Measurements from ENCODE around the gene NHS.

Gene NHS

GRCh38 chrX:17679261-17679660 lies 304.3 kb downstream of the NHS start:
- DNase-seq (ENCODE audit: low read depth), result no peak

GRCh38 chrX:17679820-17680219 lies 304.8 kb downstream of the NHS start:
- DNase-seq (ENCODE audit: low read depth), result no peak

GRCh38 chrX:17680732-17681413 lies 305.9 kb downstream of the NHS start:
- no peak for DNase-seq (ENCODE audit: low read depth)

- DNase-seq (ENCODE audit: low read depth), result no peak
Measured at GRCh38 chrX:17682259-17682658, 307.3 kb downstream of the NHS start.

- DNase-seq (ENCODE audit: low read depth), result no peak
Measured at GRCh38 chrX:17685026-17685425, 310.0 kb downstream of the NHS start.

GRCh38 chrX:17687648-17688047 lies 312.6 kb downstream of the NHS start:
- DNase-seq (ENCODE audit: low read depth), result no peak

GRCh38 chrX:17689971-17690409 lies 315.0 kb downstream of the NHS start:
- DNase-seq (ENCODE audit: low read depth), result no peak

- DNase-seq (ENCODE audit: low read depth), result no peak
Measured at GRCh38 chrX:17692709-17693346, 317.8 kb downstream of the NHS start.

GRCh38 chrX:17697191-17697590 lies 322.2 kb downstream of the NHS start:
- no peak for DNase-seq (ENCODE audit: low read depth)

GRCh38 chrX:17700976-17701375 lies 326.0 kb downstream of the NHS start:
- DNase-seq (ENCODE audit: low read depth), result no peak

GRCh38 chrX:17703201-17703600 lies 328.2 kb downstream of the NHS start:
- no peak for DNase-seq (ENCODE audit: low read depth)

GRCh38 chrX:17705211-17705610 lies 330.2 kb downstream of the NHS start:
- no peak for DNase-seq (ENCODE audit: low read depth)

- DNase-seq (ENCODE audit: low read depth), result peak; percentile 52
Measured at GRCh38 chrX:17706676-17707075, 331.7 kb downstream of the NHS start.

- no peak for DNase-seq (ENCODE audit: low read depth)
Measured at GRCh38 chrX:17707731-17708130, 332.7 kb downstream of the NHS start.

GRCh38 chrX:17710871-17711301 lies 335.9 kb downstream of the NHS start:
- DNase-seq (ENCODE audit: low read depth), result no peak

GRCh38 chrX:17713288-17713687 lies 338.3 kb downstream of the NHS start:
- DNase-seq (ENCODE audit: low read depth), result no peak

GRCh38 chrX:17718649-17719165 lies 343.7 kb downstream of the NHS start:
- DNase-seq (ENCODE audit: low read depth), result no peak

GRCh38 chrX:17719711-17720110 lies 344.7 kb downstream of the NHS start:
- no peak for DNase-seq (ENCODE audit: low read depth)

- no peak for DNase-seq (ENCODE audit: low read depth)
Measured at GRCh38 chrX:17721715-17722114, 346.7 kb downstream of the NHS start.

- DNase-seq (ENCODE audit: low read depth), result no peak
Measured at GRCh38 chrX:17725181-17725580, 350.2 kb downstream of the NHS start.

- DNase-seq (ENCODE audit: low read depth), result no peak
Measured at GRCh38 chrX:17732138-17732783, 357.3 kb downstream of the NHS start.

- DNase-seq (ENCODE audit: low read depth), result no peak
Measured at GRCh38 chrX:17735406-17735805, 360.4 kb downstream of the NHS start.

GRCh38 chrX:17736478-17736855 lies 361.5 kb downstream of the NHS start:
- DNase-seq (ENCODE audit: low read depth), result no peak
